C4-2B (cell line): ENCODE data around the gene SNAPC3.
A peak's percentile ranks its signal among the peaks of the same experiment; 100 is the strongest.
"Not testable (repeated sequence)": the region's sequence is repeated elsewhere in the genome, so short reads cannot be mapped to it uniquely, and the experiment has no call there.

Experiments
- H3K27ac ChIP-seq: fragments of 450-650 bp; 2 replicates; pipeline ENCODE4 v1.5.1; 2017
- ZFX ChIP-seq: fragments of 450-650 bp; IDR thresholded peaks from 2 replicates; pipeline ENCODE4 v1.6.1; 2017
- TF ChIP-seq, protein P1 (sequence below): fragments of 450-650 bp; conservative IDR thresholded peaks from 2 replicates; pipeline ENCODE4 v1.5.1; 2017; ENCODE audit warnings: mild to moderate bottlenecking

SNAPC3 gene

DNA sequence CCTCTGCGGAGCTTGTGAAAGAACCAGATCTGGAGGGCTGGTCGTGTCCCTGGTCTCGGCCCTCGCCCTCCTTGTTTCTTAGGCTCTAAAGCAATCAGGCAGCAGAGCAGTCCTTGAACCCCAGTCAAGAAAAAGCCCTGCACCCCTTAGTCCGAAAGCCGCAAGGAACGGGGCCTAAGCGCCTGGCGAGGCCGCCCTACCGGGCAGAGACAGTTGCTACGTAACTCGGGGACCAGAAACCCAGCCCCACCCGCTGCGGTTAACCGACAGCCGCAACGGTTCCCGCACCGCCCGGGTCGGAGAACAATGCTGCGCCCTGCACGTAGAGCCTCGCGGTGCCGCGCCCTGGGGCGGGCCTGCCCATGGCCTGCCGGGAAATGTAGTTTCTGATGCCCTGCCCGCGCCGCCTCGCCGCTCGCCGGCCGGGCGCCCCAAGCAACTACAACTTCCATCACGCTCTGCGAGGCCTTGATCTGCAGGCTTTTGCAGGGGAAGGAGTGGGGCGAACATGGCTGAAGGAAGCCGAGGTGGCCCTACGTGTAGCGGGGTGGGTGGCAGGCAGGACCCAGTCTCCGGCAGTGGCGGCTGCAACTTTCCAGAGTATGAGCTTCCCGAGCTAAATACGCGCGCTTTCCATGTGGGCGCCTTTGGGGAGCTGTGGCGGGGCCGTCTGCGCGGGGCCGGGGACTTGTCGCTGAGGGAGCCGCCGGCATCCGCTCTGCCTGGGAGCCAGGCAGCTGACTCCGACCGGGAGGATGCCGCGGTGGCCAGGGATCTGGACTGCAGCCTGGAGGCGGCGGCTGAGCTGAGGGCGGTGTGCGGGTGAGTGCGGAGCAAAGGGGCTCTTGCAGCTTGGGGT, at the start of gene SNAPC3:
Gene SNAPC3, plus strand, starts transcription at position 505 of the 859 bp plus-strand sequence. Its CDS starts 4 bp downstream, at position 509.
- TF ChIP-seq, protein P1, sequence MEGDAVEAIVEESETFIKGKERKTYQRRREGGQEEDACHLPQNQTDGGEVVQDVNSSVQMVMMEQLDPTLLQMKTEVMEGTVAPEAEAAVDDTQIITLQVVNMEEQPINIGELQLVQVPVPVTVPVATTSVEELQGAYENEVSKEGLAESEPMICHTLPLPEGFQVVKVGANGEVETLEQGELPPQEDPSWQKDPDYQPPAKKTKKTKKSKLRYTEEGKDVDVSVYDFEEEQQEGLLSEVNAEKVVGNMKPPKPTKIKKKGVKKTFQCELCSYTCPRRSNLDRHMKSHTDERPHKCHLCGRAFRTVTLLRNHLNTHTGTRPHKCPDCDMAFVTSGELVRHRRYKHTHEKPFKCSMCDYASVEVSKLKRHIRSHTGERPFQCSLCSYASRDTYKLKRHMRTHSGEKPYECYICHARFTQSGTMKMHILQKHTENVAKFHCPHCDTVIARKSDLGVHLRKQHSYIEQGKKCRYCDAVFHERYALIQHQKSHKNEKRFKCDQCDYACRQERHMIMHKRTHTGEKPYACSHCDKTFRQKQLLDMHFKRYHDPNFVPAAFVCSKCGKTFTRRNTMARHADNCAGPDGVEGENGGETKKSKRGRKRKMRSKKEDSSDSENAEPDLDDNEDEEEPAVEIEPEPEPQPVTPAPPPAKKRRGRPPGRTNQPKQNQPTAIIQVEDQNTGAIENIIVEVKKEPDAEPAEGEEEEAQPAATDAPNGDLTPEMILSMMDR: no peak
- TF ChIP-seq ZFX: peak; percentile 54; the same call in 1 of the 2 replicates
- H3K27ac ChIP-seq: peak within 1 kb of the TSS; percentile 94

DNA sequence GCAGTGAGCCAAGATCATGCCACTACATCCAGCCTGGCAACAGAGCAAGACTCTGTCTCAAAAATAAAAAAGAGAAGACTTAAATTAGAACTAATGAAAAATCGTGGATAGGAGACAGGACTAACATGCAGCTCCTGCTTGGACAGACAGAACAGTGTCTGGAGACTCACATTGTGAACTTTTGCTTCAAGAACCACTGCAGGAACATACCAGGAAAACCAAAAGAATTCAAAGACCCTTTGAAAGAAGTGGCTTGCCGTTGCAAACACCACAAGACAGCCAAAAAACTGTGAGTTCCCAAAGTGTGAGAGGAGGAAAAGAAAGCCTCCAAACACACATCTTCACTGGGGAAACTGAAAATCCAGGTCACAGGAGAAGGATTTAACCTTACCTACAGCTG, 48.8 kb upstream of the SNAPC3 start:
- TF ChIP-seq ZFX: no peak
- TF ChIP-seq, protein P1: no peak
- no peak overlapping the region for H3K27ac ChIP-seq

DNA sequence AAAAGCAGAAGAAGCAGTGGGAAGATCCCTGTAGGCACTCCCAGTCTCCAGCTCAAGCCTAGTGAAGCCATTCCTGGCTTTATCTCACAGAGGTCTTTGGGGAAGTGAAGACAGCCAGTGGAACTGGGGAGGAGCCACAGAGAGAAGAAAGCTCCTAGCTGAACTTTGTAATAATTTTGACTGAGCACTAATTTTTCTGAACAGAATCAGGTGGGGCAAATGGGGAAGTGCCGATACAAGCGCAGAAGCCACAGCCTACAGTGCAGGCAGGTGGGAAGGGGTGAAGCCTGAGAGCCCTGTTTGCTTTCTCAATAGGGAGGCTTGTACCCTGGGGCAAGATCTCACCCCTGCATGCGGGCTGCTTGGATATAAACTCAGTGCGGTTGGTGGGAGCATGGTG, 48.4 kb upstream of the SNAPC3 start:
- no peak overlapping the region for H3K27ac ChIP-seq
- TF ChIP-seq ZFX: no peak
- TF ChIP-seq, protein P1: no peak

DNA sequence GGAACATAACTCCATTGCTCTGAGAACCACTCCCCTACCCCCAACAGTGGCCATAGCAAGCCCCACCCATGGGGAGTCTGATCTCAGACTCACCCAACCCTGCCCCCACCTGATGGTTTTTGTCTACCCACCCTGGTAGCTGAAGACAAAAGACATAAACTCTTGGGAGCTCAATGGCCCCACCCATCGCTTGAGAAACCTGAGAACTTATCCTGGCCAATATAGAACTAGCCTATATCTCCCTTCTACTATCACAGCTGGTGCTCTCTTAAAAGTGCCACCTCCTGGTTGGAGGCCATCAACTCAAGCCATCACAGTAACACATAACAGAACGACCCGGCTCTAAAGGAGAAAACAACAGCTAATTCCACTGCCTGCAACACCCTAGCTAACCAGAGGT, 47.9 kb upstream of the SNAPC3 start:
- H3K27ac ChIP-seq: no peak overlapping the region
- TF ChIP-seq, protein P1: no peak
- TF ChIP-seq ZFX: no peak

DNA sequence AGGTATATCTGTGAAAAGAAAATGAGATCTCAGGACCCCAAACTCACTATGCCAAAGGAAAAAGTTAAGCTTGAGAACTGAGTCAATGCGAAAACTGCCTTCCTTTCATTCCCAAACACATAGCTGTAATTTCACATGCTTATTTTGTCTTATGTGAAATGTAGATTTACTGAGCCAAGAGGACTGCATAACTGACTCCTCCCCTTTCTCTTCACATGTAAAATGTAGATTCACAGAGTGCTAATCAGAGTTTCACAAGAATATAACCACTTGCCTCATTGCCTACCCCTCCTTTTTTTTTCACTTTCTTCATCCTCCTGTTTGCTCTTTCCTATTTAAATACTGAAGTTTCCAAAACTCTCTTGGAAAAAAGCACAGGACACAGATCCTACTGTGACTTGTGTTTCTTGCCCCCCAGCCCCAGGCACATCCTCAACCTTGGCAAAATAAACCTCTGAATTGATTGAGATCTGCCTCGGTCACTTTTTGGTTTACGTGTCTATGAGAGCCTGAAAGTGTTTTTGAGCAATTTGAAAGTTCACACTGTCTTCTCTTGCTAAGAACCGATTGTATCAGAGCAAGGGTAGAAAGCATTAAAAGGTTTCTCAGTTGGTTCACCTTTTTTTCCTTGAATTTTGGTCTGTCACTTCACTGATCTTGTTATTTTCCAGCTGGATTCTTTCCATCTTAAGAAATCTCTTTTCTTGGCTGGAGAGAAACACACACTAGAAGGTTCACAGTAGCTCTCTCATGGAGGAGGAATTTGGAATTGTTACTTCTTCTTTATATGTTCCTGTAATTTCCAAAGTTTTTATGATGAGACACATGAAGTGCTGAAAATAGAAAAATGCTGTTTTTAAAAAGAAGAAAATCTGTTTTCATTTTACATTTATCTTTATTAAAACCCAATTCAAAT, 44.8 kb upstream of the SNAPC3 start:
- H3K27ac ChIP-seq: no peak overlapping the region
- TF ChIP-seq, protein P1: no peak
- no peak for TF ChIP-seq ZFX

DNA sequence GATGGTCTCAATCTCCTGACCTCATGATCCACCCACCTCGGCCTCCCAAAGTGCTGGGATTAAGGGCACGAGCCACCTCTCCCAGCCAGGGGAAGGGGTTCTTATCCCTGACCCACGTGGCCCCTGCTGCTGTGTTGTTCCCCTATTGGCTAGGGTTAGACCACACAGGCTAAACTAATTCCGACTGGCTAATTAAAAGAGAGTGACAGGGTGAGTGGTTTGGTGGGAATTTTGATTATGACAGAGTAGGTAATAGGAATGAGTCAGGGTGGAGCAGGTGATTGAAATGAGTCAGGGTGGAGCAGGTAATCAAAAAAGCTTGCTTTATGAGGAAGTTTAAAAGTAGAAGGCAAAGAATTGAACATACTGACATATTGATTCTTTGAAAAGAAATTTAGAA, 43.4 kb upstream of the SNAPC3 start:
- not testable (repeated sequence) for H3K27ac ChIP-seq

DNA sequence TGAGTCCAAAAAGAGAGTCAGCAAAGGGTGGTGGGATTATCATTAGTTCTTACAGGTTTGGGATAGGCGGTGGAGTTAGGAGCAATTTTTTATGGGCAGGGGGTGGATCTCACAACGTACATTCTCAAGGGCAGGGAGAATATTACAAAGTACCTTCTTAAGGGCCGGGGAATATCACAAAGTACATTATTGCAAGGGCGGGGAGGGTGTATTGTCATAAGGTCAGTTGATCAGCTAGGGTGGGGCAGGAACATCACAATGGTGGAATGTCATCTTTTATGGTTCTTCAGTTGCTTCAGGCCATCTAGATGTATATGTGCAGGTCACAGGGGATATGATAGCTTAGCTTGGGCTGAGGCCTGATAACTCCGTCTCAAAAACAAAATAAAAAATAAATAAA, 42.8 kb upstream of the SNAPC3 start:
- not testable (repeated sequence) for H3K27ac ChIP-seq

DNA sequence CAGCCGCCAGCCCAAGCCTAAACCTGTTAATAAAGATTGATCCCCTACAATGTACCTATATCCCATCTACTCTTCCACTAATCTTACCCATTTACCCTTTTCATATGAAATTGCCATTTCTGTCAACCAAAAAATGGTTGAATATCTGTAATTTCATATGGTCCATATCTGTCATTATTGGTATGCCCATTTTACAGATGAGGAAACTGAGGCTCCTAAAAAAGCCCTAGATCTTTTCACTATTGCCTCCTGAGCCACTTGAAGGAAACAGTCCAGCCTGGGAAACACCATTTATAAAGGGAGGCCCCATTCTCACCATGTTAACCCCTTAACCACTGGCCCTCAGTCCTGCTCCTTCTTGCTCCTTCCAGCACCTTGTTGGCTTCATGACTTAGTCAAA, 41.2 kb upstream of the SNAPC3 start:
- H3K27ac ChIP-seq: no peak overlapping the region
- TF ChIP-seq, protein P1: no peak
- no peak for TF ChIP-seq ZFX
